Measurements from ENCODE around the gene NOL6.

DNA sequence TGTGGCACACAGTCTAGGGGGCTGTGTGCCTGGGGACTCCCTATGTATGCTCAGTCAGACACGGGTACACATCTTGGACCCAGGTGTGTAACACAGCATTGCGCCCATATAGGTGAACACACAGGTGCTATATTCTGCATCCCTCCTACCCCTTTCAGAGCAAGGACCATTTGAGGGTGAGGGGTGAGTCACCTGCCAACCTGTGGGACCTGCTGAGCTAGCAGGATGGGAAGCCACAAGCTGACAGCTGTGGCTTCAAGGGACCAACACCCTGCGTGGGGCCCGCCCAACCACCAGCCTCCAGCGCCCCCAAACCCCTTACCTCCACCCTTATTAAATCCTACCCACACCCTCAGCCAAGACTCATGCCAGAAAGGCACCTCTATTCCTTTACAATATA, 56.7 kb downstream of the NOL6 start:
- TF ChIP-seq POLR2AphosphoS5 (IDR thresholded peaks at IDR 0.05) (no peak), POLR2A (IDR thresholded peaks at IDR 0.05) (no peak)
- TF ChIP-seq, protein P1, sequence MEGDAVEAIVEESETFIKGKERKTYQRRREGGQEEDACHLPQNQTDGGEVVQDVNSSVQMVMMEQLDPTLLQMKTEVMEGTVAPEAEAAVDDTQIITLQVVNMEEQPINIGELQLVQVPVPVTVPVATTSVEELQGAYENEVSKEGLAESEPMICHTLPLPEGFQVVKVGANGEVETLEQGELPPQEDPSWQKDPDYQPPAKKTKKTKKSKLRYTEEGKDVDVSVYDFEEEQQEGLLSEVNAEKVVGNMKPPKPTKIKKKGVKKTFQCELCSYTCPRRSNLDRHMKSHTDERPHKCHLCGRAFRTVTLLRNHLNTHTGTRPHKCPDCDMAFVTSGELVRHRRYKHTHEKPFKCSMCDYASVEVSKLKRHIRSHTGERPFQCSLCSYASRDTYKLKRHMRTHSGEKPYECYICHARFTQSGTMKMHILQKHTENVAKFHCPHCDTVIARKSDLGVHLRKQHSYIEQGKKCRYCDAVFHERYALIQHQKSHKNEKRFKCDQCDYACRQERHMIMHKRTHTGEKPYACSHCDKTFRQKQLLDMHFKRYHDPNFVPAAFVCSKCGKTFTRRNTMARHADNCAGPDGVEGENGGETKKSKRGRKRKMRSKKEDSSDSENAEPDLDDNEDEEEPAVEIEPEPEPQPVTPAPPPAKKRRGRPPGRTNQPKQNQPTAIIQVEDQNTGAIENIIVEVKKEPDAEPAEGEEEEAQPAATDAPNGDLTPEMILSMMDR (IDR thresholded peaks at IDR 0.05), result no peak
